ENCODE results near the gene KCNH1. TPM values are rescaled to one million over a fixed set of nuclear protein-coding genes. Genes with fewer than 3 reads are reported as not detected.

KCNH1 gene
- 2.3 and 3.9 TPM in 2 replicates for polyA plus RNA-seq
- 25.6 and 33.9 TPM in 2 replicates for polyA minus RNA-seq

DNA sequence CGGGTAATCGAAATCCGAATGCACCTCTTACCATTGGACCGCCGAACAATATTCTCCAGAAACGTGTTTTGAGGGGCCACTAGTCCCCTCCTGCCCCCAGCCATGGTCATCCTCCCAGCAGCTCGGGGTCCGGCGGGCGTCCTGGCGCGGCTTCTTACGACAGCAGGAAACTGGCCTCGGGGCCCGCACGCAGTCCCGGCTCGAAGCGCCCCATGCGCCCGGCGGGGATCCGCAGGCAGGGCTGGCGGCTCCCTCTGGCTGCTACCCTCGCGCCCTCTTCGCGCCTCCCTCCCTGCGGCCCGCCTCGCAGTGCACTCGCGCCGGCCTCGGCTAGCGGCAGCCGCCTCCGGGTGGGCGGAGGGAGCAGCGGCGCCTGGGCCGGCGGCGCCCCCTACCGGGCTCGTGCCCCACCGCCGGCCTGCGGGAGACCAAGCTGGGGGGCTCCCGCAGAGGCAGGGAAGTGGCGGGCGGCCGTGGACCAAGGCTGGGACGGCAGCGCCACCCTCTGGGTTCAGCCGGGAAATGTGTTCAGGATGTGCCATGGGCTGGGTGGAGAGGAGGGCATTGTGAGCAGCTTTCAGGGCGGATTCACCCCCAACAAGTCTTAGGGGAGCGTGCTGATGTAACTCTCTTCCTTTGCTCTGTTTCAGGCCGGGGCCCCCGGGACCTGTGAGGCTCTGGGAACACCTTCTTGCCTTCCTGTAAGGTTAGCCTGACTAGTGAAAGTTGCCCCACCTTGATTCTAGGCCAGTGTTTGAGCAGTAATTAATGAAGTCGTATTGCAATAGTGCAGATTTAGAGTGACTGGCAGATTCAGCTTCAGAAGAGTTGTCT, at the start of gene KCNH1:
Gene KCNH1, minus strand, starts transcription at position 313 of the 834 bp plus-strand sequence. Its CDS starts 203 bp downstream, at position 110.
- H3K9me2 ChIP-seq (ENCODE audit: insufficient read depth, low read length), result no peaks in the 10 kb centered on the region
- H3K4me3 ChIP-seq (ENCODE audit: low read length), result peak within 1 kb of the TSS; percentile 81
- no peaks in the 10 kb centered on the region for H4K20me1 ChIP-seq (ENCODE audit: insufficient read depth)
- peak within 1 kb of the TSS; percentile 76 for H3K9ac ChIP-seq (ENCODE audit: low read length)
- H3K27me3 ChIP-seq (ENCODE audit: insufficient read depth, low read depth, low read length), result peaks cover 5% of the 10 kb centered on the region
- no peaks in the 10 kb centered on the region for H3K9me3 ChIP-seq (ENCODE audit: low read length)
- H3K27ac ChIP-seq (ENCODE audit: low read length), result peak within 1 kb of the TSS; percentile 69
- H3F3A ChIP-seq (ENCODE audit: insufficient read depth, low read length, poor library complexity, severe bottlenecking), result no peaks in the 10 kb centered on the region
- peak within 1 kb of the TSS; percentile 77 for H3K4me2 ChIP-seq (ENCODE audit: low read length)
- no peaks in the 10 kb centered on the region for H3K79me2 ChIP-seq (replicated peaks; ENCODE audit: insufficient read depth, low read length)
- peak within 1 kb of the TSS; percentile 52 for H2AFZ ChIP-seq (ENCODE audit: low read depth, low read length)
- H3K36me3 ChIP-seq (ENCODE audit: insufficient read depth, low read length), result no peaks in the 10 kb centered on the region
- TF ChIP-seq POLR2AphosphoS5 (IDR thresholded peaks at IDR 0.05), result peak; percentile 73
- TF ChIP-seq TAF1 (IDR thresholded peaks at IDR 0.05; ENCODE audit: low read depth), result peak; percentile 31
- TF ChIP-seq EZH2 (IDR thresholded peaks at IDR 0.05; ENCODE audit: borderline replicate concordance, insufficient read depth, low read length, poor library complexity, severe bottlenecking), result no peak
- TF ChIP-seq, protein P1, sequence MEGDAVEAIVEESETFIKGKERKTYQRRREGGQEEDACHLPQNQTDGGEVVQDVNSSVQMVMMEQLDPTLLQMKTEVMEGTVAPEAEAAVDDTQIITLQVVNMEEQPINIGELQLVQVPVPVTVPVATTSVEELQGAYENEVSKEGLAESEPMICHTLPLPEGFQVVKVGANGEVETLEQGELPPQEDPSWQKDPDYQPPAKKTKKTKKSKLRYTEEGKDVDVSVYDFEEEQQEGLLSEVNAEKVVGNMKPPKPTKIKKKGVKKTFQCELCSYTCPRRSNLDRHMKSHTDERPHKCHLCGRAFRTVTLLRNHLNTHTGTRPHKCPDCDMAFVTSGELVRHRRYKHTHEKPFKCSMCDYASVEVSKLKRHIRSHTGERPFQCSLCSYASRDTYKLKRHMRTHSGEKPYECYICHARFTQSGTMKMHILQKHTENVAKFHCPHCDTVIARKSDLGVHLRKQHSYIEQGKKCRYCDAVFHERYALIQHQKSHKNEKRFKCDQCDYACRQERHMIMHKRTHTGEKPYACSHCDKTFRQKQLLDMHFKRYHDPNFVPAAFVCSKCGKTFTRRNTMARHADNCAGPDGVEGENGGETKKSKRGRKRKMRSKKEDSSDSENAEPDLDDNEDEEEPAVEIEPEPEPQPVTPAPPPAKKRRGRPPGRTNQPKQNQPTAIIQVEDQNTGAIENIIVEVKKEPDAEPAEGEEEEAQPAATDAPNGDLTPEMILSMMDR (IDR thresholded peaks at IDR 0.05; ENCODE audit: poor library complexity, severe bottlenecking), result peak; percentile 100
- peak; percentile 100 for TF ChIP-seq SMC3 (conservative IDR thresholded peaks at IDR 0.05; ENCODE audit: poor library complexity)
- peak; percentile 72 for TF ChIP-seq REST (IDR thresholded peaks at IDR 0.05; ENCODE audit: borderline replicate concordance)
- peak; percentile 81 for TF ChIP-seq MXI1 (conservative IDR thresholded peaks at IDR 0.05; ENCODE audit: poor library complexity, severe bottlenecking)
- TF ChIP-seq EP300 (conservative IDR thresholded peaks at IDR 0.05; ENCODE audit: poor library complexity, severe bottlenecking), result peak; percentile 77
- peak; percentile 100 for TF ChIP-seq RAD21 (conservative IDR thresholded peaks at IDR 0.05)

GRCh38 chr1:211182746-211183145, 48.8 kb upstream of the KCNH1 start:
- H3K9me2 ChIP-seq (ENCODE audit: insufficient read depth, low read length), result no peaks in the 10 kb centered on the region
- no peaks in the 10 kb centered on the region for H3F3A ChIP-seq (ENCODE audit: insufficient read depth, low read length, poor library complexity, severe bottlenecking)
- H3K27me3 ChIP-seq (ENCODE audit: insufficient read depth, low read depth, low read length), result no peaks in the 10 kb centered on the region
- no peaks in the 10 kb centered on the region for H3K9me3 ChIP-seq (ENCODE audit: low read length)
- no peak overlapping the region for H2AFZ ChIP-seq (ENCODE audit: low read depth, low read length)
- no peaks in the 10 kb centered on the region for H4K20me1 ChIP-seq (ENCODE audit: insufficient read depth)
- H3K79me2 ChIP-seq (replicated peaks; ENCODE audit: insufficient read depth, low read length), result no peaks in the 10 kb centered on the region
- H3K4me3 ChIP-seq (ENCODE audit: low read length), result no peak overlapping the region
- TF ChIP-seq SMC3 (conservative IDR thresholded peaks at IDR 0.05; ENCODE audit: poor library complexity) (no peak), REST (IDR thresholded peaks at IDR 0.05; ENCODE audit: borderline replicate concordance) (no peak), TAF1 (IDR thresholded peaks at IDR 0.05; ENCODE audit: low read depth) (no peak), POLR2AphosphoS5 (IDR thresholded peaks at IDR 0.05) (no peak), RAD21 (conservative IDR thresholded peaks at IDR 0.05) (no peak), EZH2 (IDR thresholded peaks at IDR 0.05; ENCODE audit: borderline replicate concordance, insufficient read depth, low read length, poor library complexity, severe bottlenecking) (no peak), EP300 (conservative IDR thresholded peaks at IDR 0.05; ENCODE audit: poor library complexity, severe bottlenecking) (no peak), MXI1 (conservative IDR thresholded peaks at IDR 0.05; ENCODE audit: poor library complexity, severe bottlenecking) (no peak)
- TF ChIP-seq, protein P1 (IDR thresholded peaks at IDR 0.05; ENCODE audit: poor library complexity, severe bottlenecking), result no peak
- H3K4me2 ChIP-seq (ENCODE audit: low read length), result no peak overlapping the region
- no peak overlapping the region for H3K9ac ChIP-seq (ENCODE audit: low read length)
- H3K36me3 ChIP-seq (ENCODE audit: insufficient read depth, low read length), result no peaks in the 10 kb centered on the region
- no peak overlapping the region for H3K27ac ChIP-seq (ENCODE audit: low read length)

Measured in neural cell (in vitro differentiated cells).